AG04450 (cell line): ENCODE results near the gene MOCS1. TPM values are rescaled to one million over a fixed set of nuclear protein-coding genes. Genes with fewer than 3 reads are reported as not detected.

Experiments used
- CTCF ChIA-PET: fragments of 300-600, 350-600 bp; formaldehyde crosslinking; extraction: SDS; loops from one replicate; lab custom pipeline; 2022; ENCODE audit warnings: antibody characterized with exemption, inconsistent platforms; lab: Charles Lee
- POLR2A ChIA-PET: fragments of 350-600 bp; formaldehyde crosslinking; extraction: SDS; loops from one replicate; lab custom pipeline; 2021; ENCODE audit warnings: antibody characterized with exemption, inconsistent platforms; lab: Yijun Ruan, JAX
- DNase-seq: peaks from one replicate; pipeline ENCODE4 v3.0.0-alpha.2; 2011; ENCODE audit warnings: low read depth, low spot score
- H3K27ac ChIP-seq: one replicate; pipeline ENCODE4 v1.5.1; 2012; ENCODE audit warnings: low read depth, low read length, control low read depth
- H3K27me3 ChIP-seq: one replicate; pipeline ENCODE4 v1.6.0; 2012; ENCODE audit warnings: low read length; ENCODE audit not compliant: control insufficient read depth, insufficient read depth
- H3K4me3 ChIP-seq: 2 replicates; pipeline ENCODE4 v1.5.1; 2011; ENCODE audit warnings: mild to moderate bottlenecking, low read depth, low read length, control low read depth
- H3K9me3 ChIP-seq: 2 replicates; pipeline ENCODE4 v1.5.1; 2012; ENCODE audit warnings: low read length; ENCODE audit not compliant: control insufficient read depth, insufficient read depth
- CTCF ChIP-seq: IDR thresholded peaks from 2 replicates; pipeline ENCODE4 v1.5.1; 2011; ENCODE audit warnings: low read depth, low read length, control low read depth, inconsistent platforms
- polyA plus RNA-seq: library from polyadenylated mRNA; depleted of rRNA; stranded (reverse); fragments of >200 nt; gene quantifications from 2 replicates; pipeline ENCODE4 v1.2.3, GENCODE V29; 2011

The MOCS1 gene
- polyA plus RNA-seq, 1 experiment, result 6.1 TPM

DNA sequence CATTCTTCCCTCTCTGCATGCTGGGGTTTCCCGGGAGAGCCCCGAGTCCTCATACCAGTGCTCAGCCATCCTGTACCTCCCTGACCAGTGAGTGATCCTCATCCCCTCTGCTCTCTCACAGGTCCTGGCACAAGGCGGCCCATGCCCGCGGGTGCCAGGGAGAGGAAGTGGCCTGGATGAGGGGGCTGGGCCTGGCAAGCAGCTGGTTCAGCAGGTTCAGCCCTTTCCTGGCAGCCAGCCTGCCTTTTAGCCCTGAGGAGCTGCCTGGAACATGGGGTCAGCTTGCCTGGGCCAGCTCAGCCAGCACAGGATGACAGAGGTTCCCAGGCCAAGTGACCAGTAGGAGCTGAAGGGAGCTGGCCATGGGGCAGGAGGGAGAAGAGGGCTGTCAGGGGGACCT, 10.9 kb downstream of the MOCS1 start:
- H3K27me3 ChIP-seq, result no peaks in the 10 kb centered on the region
- ChIA-PET POLR2A (interaction anchor here (0.7 kb wide), 1 partner anchor 11 kb away, joined by 6 read pairs; the partner anchor contains the start of gene MOCS1), CTCF (interaction anchor here (0.6 to 1.0 kb wide), 2 partner anchors 30 to 60 kb away, joined by 3 to 4 read pairs; no protein-coding TSS in a partner anchor)
- no peak for TF ChIP-seq CTCF
- H3K4me3 ChIP-seq, result no peak overlapping the region
- no peaks in the 10 kb centered on the region; the same call in 1 of the 2 replicates for H3K9me3 ChIP-seq
- H3K27ac ChIP-seq, result no peak overlapping the region
- no peak for DNase-seq

DNA sequence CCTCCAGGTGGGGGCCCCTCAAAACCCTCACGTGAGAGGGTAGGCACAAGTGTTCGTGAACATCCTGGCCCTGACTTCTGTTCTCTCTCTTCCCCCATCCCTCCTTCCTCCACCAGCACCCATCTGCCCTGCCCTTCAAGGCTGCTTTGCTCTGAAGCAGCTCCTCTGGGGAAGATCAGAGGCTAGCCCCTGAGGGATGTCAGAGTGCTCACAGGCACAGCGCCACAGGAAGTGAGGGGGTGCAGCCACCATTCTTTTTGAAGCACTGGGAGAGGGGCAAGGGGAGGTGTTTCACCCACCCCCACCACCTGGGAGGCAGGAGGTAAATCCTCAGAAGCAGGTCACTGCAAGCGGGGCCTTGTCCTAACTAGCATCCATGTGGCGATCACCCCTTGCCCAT, 11.4 kb downstream of the MOCS1 start:
- POLR2A ChIA-PET, result no interaction called here
- TF ChIP-seq CTCF, result no peak
- H3K4me3 ChIP-seq, result no peak overlapping the region
- CTCF ChIA-PET, result interaction anchor here (1.0 to 1.4 kb wide), 3 partner anchors 30 to 59 kb away, joined by 3 to 4 read pairs (median 3); no protein-coding TSS in a partner anchor
- DNase-seq, result no peak
- no peaks in the 10 kb centered on the region; the same call in 1 of the 2 replicates for H3K9me3 ChIP-seq
- no peak overlapping the region for H3K27ac ChIP-seq
- H3K27me3 ChIP-seq, result no peaks in the 10 kb centered on the region

GRCh38 chr6:39920157-39920556, 14.1 kb downstream of the MOCS1 start:
- H3K9me3 ChIP-seq, result no peaks in the 10 kb centered on the region; the same call in 1 of the 2 replicates
- TF ChIP-seq CTCF, result no peak
- CTCF ChIA-PET, result no interaction called here
- H3K27me3 ChIP-seq, result no peaks in the 10 kb centered on the region
- DNase-seq, result no peak
- no peak overlapping the region for H3K4me3 ChIP-seq
- POLR2A ChIA-PET, result no interaction called here
- H3K27ac ChIP-seq, result no peak overlapping the region

- CTCF ChIA-PET, result no interaction called here
- Histone ChIP-seq H3K27ac (no peak overlapping the region), H3K9me3 (no peaks in the 10 kb centered on the region; the same call in 1 of the 2 replicates), H3K4me3 (no peak overlapping the region), H3K27me3 (no peaks in the 10 kb centered on the region)
- POLR2A ChIA-PET, result no interaction called here
- no peak for TF ChIP-seq CTCF
- DNase-seq, result no peak
Measured at GRCh38 chr6:39918831-39919230, 15.4 kb downstream of the MOCS1 start.

DNA sequence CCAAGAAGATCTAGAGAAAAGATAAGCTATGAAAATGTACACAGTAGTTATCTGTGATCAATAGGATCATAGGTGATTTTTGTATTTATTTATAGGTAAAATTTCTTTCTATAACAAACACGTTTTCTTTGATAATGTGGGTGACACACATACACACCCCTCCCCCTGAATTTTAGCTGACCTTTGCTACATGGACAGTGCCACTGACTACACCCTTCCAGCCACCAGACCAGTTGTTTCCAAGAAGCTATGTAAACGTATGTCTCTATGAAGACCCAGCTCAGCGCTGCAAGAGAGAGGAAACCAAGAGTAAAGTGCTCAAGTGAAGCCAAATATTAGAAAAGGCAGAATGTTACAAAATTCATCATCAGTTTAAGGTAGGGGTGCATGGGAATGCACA, 16.3 kb downstream of the MOCS1 start:
- POLR2A ChIA-PET, result no interaction called here
- TF ChIP-seq CTCF, result no peak

More for the DNA sequence above, 16.3 kb downstream of the MOCS1 start:
- no peak for DNase-seq
- Histone ChIP-seq H3K27ac (no peak overlapping the region), H3K4me3 (no peak overlapping the region), H3K27me3 (no peaks in the 10 kb centered on the region), H3K9me3 (no peaks in the 10 kb centered on the region)
- CTCF ChIA-PET, result interaction anchor here (0.8 to 1.0 kb wide), 2 partner anchors 52 to 53 kb away, joined by 3 to 4 read pairs; no protein-coding TSS in a partner anchor
